HG02870 (cell line): ENCODE measurements around the gene SPAM1.
"Not testable (repeated sequence)": the region's sequence is repeated elsewhere in the genome, so short reads cannot be mapped to it uniquely, and the experiment has no call there.

ENCODE experiments used
- ATAC-seq: cut with Tn5 transposase; IDR thresholded peaks from one replicate; pipeline ENCODE4 v1.9.1; 2021; ENCODE audit warnings: mild to moderate bottlenecking, moderate library complexity; ENCODE audit not compliant: unreplicated experiment

Gene SPAM1

GRCh38 chr7:123924941-123925340, at the start of gene SPAM1:
SPAM1 (plus strand) TSS chr7:123925241; CDS start chr7:123953571, 28,330 bp downstream.
- no peak for ATAC-seq

- ATAC-seq = no peak
Measured at GRCh38 chr7:123876557-123877256, 48.3 kb upstream of the SPAM1 start.

GRCh38 chr7:123879628-123880027, 45.4 kb upstream of the SPAM1 start:
- no peak for ATAC-seq

- ATAC-seq = no peak
Measured at GRCh38 chr7:123881300-123881699, 43.7 kb upstream of the SPAM1 start.

GRCh38 chr7:123883154-123883553, 41.9 kb upstream of the SPAM1 start:
- ATAC-seq = no peak

- ATAC-seq = no peak
Measured at GRCh38 chr7:123888192-123888591, 36.8 kb upstream of the SPAM1 start.

GRCh38 chr7:123894753-123895152, 30.3 kb upstream of the SPAM1 start:
- not testable (repeated sequence) for ATAC-seq

- no peak for ATAC-seq
Measured at GRCh38 chr7:123901101-123901500, 23.9 kb upstream of the SPAM1 start.

- ATAC-seq = no peak
Measured at GRCh38 chr7:123905714-123906113, 19.3 kb upstream of the SPAM1 start.

GRCh38 chr7:123916240-123916724, 8.8 kb upstream of the SPAM1 start:
- peak; percentile 63 for ATAC-seq

GRCh38 chr7:123917878-123918277, 7.2 kb upstream of the SPAM1 start:
- no peak for ATAC-seq

- no peak for ATAC-seq
Measured at GRCh38 chr7:123918309-123918708, 6.7 kb upstream of the SPAM1 start.

- ATAC-seq = no peak
Measured at GRCh38 chr7:123923599-123923998, 1.4 kb upstream of the SPAM1 start.

- ATAC-seq = no peak
Measured at GRCh38 chr7:123929107-123929506, 4.1 kb downstream of the SPAM1 start.

- ATAC-seq = no peak
Measured at GRCh38 chr7:123929655-123930054, 4.6 kb downstream of the SPAM1 start.

- no peak for ATAC-seq
Measured at GRCh38 chr7:123935436-123936381, 10.7 kb downstream of the SPAM1 start.

- ATAC-seq = no peak
Measured at GRCh38 chr7:123936388-123936787, 11.3 kb downstream of the SPAM1 start.

- ATAC-seq = no peak
Measured at GRCh38 chr7:123939784-123940183, 14.7 kb downstream of the SPAM1 start.

- no peak for ATAC-seq
Measured at GRCh38 chr7:123941391-123942180, 16.5 kb downstream of the SPAM1 start.

- no peak for ATAC-seq
Measured at GRCh38 chr7:123944395-123944794, 19.4 kb downstream of the SPAM1 start.

GRCh38 chr7:123945938-123946337, 20.9 kb downstream of the SPAM1 start:
- no peak for ATAC-seq
